Measurements from ENCODE around the gene C10orf71.

C10orf71 gene

GRCh38 chr10:49272251-49273081 is 26.5 kb upstream of the C10orf71 start:
- no peaks in the 10 kb centered on the region for H3F3A ChIP-seq (ENCODE audit: insufficient read depth, low read length)
- no peaks in the 10 kb centered on the region for H3K9me2 ChIP-seq (ENCODE audit: low read depth, low read length)
- H3K4me2 ChIP-seq (ENCODE audit: low read length): no peak overlapping the region
- TF ChIP-seq EZH2 (IDR thresholded peaks at IDR 0.05; ENCODE audit: borderline replicate concordance, low read length) (no peak), CTCF (IDR thresholded peaks at IDR 0.05; ENCODE audit: low read length) (no peak)
- no peak overlapping the region for H3K4me3 ChIP-seq (ENCODE audit: low read depth, low read length, poor library complexity, severe bottlenecking)
- no peaks in the 10 kb centered on the region for H4K20me1 ChIP-seq (ENCODE audit: insufficient read depth, low read length)
- H3K27me3 ChIP-seq (ENCODE audit: insufficient read depth, low read length): no peaks in the 10 kb centered on the region
- no peaks in the 10 kb centered on the region for H3K4me1 ChIP-seq (ENCODE audit: insufficient read depth, low read length, severe bottlenecking)
- no peaks in the 10 kb centered on the region for H3K9me3 ChIP-seq (ENCODE audit: low read length)
- H3K79me2 ChIP-seq (ENCODE audit: insufficient read depth, low read length): no peaks in the 10 kb centered on the region
- no peak overlapping the region for H2AFZ ChIP-seq (ENCODE audit: low read length)
- no peak overlapping the region for H3K9ac ChIP-seq (ENCODE audit: low read length)
- no peaks in the 10 kb centered on the region for H3K36me3 ChIP-seq (ENCODE audit: insufficient read depth, low read length)
- H3K27ac ChIP-seq (ENCODE audit: low read depth, low read length, poor library complexity, severe bottlenecking): no peak overlapping the region

DNA sequence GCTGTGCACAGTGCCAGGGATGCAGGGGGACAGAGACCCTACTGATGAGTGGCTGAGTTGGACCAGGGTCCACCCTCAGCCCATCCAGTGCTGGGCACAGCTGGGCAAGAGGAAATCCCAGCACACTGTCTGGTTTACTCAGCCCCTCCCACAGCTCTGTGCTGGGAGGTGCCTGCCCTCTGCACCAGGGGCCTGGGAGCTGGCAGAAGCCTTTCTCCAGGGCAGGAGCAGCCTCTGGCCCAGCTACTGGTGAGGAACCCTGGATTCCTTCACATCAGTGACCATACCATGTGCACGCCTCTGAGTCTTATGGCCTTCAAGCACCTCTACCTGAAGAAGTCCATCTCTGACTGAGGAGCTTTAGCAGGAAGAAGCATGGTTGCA is 25.9 kb upstream of the C10orf71 start:
- H4K20me1 ChIP-seq (ENCODE audit: insufficient read depth, low read length): no peaks in the 10 kb centered on the region
- no peak overlapping the region for H2AFZ ChIP-seq (ENCODE audit: low read length)
- no peaks in the 10 kb centered on the region for H3K79me2 ChIP-seq (ENCODE audit: insufficient read depth, low read length)
- no peak overlapping the region for H3K9ac ChIP-seq (ENCODE audit: low read length)
- H3K36me3 ChIP-seq (ENCODE audit: insufficient read depth, low read length): no peaks in the 10 kb centered on the region
- H3K4me3 ChIP-seq (ENCODE audit: low read depth, low read length, poor library complexity, severe bottlenecking): no peak overlapping the region
- H3K9me2 ChIP-seq (ENCODE audit: low read depth, low read length): no peaks in the 10 kb centered on the region
- no peaks in the 10 kb centered on the region for H3K27me3 ChIP-seq (ENCODE audit: insufficient read depth, low read length)
- H3K9me3 ChIP-seq (ENCODE audit: low read length): no peaks in the 10 kb centered on the region
- TF ChIP-seq EZH2 (IDR thresholded peaks at IDR 0.05; ENCODE audit: borderline replicate concordance, low read length) (no peak), CTCF (IDR thresholded peaks at IDR 0.05; ENCODE audit: low read length) (no peak)
- no peak overlapping the region for H3K27ac ChIP-seq (ENCODE audit: low read depth, low read length, poor library complexity, severe bottlenecking)
- H3K4me2 ChIP-seq (ENCODE audit: low read length): no peak overlapping the region
- no peaks in the 10 kb centered on the region for H3F3A ChIP-seq (ENCODE audit: insufficient read depth, low read length)
- no peaks in the 10 kb centered on the region for H3K4me1 ChIP-seq (ENCODE audit: insufficient read depth, low read length, severe bottlenecking)

- Histone ChIP-seq H3K9ac (ENCODE audit: low read length) (no peak overlapping the region), H3K4me2 (ENCODE audit: low read length) (no peak overlapping the region), H3K36me3 (ENCODE audit: insufficient read depth, low read length) (no peaks in the 10 kb centered on the region), H3K4me1 (ENCODE audit: insufficient read depth, low read length, severe bottlenecking) (no peaks in the 10 kb centered on the region), H2AFZ (ENCODE audit: low read length) (no peak overlapping the region), H3K27me3 (ENCODE audit: insufficient read depth, low read length) (no peaks in the 10 kb centered on the region), H3F3A (ENCODE audit: insufficient read depth, low read length) (no peaks in the 10 kb centered on the region), H3K27ac (ENCODE audit: low read depth, low read length, poor library complexity, severe bottlenecking) (no peak overlapping the region), H3K79me2 (ENCODE audit: insufficient read depth, low read length) (no peaks in the 10 kb centered on the region), H3K4me3 (ENCODE audit: low read depth, low read length, poor library complexity, severe bottlenecking) (no peak overlapping the region), H3K9me2 (ENCODE audit: low read depth, low read length) (no peaks in the 10 kb centered on the region), H4K20me1 (ENCODE audit: insufficient read depth, low read length) (no peaks in the 10 kb centered on the region), H3K9me3 (ENCODE audit: low read length) (no peaks in the 10 kb centered on the region)
- no peak for TF ChIP-seq CTCF (IDR thresholded peaks at IDR 0.05; ENCODE audit: low read length)
- no peak for TF ChIP-seq EZH2 (IDR thresholded peaks at IDR 0.05; ENCODE audit: borderline replicate concordance, low read length)
Measured at GRCh38 chr10:49273626-49274025, 25.3 kb upstream of the C10orf71 start.

Measured in OCI-LY1 (cell line).